ENCODE data around the gene SETD3. TPM values are rescaled to one million over a fixed set of nuclear protein-coding genes. Genes with fewer than 3 reads are reported as not detected.

SETD3 gene
- total and polyA plus RNA-seq, 2 donors, result 39.0 to 83.6 TPM

DNA sequence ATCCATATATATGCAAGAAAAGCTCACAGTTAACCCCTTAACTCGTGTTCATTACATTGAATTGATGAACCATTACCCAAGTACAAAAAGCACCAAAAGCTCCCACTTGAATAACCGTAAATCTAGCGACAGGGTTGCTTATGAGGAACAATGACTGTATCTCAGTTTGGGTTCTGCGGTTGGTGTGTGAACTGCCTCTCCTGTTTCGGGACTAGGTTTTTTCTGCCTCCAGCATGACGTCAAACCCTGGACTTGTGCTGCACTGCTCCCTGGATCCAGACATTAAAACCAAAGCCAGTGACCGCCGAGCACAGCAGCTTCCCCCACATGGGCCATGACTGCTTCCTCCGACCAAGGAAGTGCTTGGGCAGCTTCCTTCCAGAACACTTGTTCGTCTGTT is 77.7 kb downstream of the SETD3 start:
- 99% methylated on average over 10 of the region's 10 CpGs for WGBS
- DNase-seq (ENCODE audit: low read depth in 6 of 9, low spot score in 9 of 9), result no peak
- Histone ChIP-seq H3K4me1 (ENCODE audit: control insufficient read depth in 2 of 2, insufficient read depth in 2 of 2, low read length in 2 of 2) (peaks cover 4 to 18% of the 10 kb centered on the region in 2 donors), H3K4me3 (ENCODE audit: low read length in 2 of 2) (no peak overlapping the region), H3K9me3 (ENCODE audit: control insufficient read depth in 2 of 2, insufficient read depth in 1 of 2, low read length in 1 of 2) (no peaks in the 10 kb centered on the region), H3K36me3 (ENCODE audit: control insufficient read depth in 2 of 2, insufficient read depth in 2 of 2, low read length in 1 of 2) (peaks cover 19 to 21% of the 10 kb centered on the region in 2 donors), H3K27me3 (ENCODE audit: control insufficient read depth in 2 of 2, insufficient read depth in 1 of 2, low read length in 1 of 2) (no peaks in the 10 kb centered on the region), H3K27ac (ENCODE audit: low read depth in 1 of 2, low read length in 1 of 2) (no peak overlapping the region)

DNA sequence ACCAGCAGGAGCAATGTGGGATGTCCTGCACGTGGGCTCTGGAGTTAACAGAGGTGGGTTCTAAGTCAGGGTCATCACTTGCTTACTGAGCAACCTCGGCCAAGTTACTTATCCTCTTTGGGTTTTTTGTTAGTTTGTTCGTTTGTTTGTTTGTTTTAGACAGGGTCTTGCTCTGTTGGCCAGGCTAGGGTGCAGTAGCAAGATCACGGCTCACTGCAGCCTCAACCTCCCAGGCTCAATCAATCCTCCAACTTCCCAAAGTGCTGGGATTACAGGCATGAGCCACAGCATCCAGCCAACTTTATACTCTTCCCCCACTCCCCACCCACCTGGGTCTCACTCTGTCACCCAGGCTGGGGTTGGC is 78.4 kb downstream of the SETD3 start:
- Histone ChIP-seq H3K27me3 (ENCODE audit: control insufficient read depth in 2 of 2, insufficient read depth in 1 of 2, low read length in 1 of 2) (no peaks in the 10 kb centered on the region), H3K36me3 (ENCODE audit: control insufficient read depth in 2 of 2, insufficient read depth in 2 of 2, low read length in 1 of 2) (peaks cover 22 to 26% of the 10 kb centered on the region in 2 donors), H3K9me3 (ENCODE audit: control insufficient read depth in 2 of 2, insufficient read depth in 1 of 2, low read length in 1 of 2) (no peaks in the 10 kb centered on the region), H3K4me3 (ENCODE audit: low read length in 2 of 2) (no peak overlapping the region), H3K27ac (ENCODE audit: low read depth in 1 of 2, low read length in 1 of 2) (peak overlapping the region in 1 of 2 donors; percentile 87), H3K4me1 (ENCODE audit: control insufficient read depth in 2 of 2, insufficient read depth in 2 of 2, low read length in 2 of 2) (peaks cover 4 to 18% of the 10 kb centered on the region in 2 donors)
- 84% methylated on average over 4 of the region's 4 CpGs for WGBS
- DNase-seq (ENCODE audit: low read depth in 6 of 9, low spot score in 9 of 9), result no peak

DNA sequence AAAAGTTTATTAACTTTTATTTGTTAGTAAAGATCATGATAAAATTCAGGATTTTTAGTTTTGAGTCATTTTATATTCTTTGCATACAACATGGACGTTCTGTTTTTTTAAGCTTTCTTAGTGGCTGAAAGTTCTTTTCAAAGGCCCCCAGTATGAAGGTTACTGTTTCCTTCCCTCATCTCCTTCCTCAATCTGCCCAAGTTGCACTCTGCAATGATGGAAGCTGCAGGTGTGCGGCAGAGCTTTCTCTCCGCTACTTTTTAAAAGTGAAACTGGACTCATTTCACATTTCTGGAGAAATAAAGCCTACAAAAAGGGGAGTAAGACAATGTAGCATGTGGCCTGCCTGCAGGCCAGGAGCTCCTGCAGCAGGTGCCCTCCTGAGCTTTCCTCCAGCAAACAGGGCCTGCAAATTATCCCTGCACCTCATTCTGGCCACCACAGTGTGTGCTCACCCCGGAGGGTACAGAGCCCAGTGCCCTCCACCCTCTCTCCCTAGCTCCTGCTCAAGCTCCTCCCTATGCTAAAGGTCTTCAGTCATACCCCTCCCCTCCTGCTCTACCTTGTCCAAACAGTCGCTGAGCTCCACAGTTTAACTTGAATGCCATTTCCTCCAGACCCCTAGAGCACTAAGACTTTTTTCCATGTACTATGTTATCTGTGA is 78.9 kb downstream of the SETD3 start:
- no peaks in the 10 kb centered on the region for H3K9me3 ChIP-seq (ENCODE audit: control insufficient read depth in 2 of 2, insufficient read depth in 1 of 2, low read length in 1 of 2)
- H3K4me1 ChIP-seq (ENCODE audit: control insufficient read depth in 2 of 2, insufficient read depth in 2 of 2, low read length in 2 of 2), result peaks cover 4 to 18% of the 10 kb centered on the region in 2 donors
- H3K36me3 ChIP-seq (ENCODE audit: control insufficient read depth in 2 of 2, insufficient read depth in 2 of 2, low read length in 1 of 2), result peaks cover 27 to 31% of the 10 kb centered on the region in 2 donors
- no peaks in the 10 kb centered on the region for H3K27me3 ChIP-seq (ENCODE audit: control insufficient read depth in 2 of 2, insufficient read depth in 1 of 2, low read length in 1 of 2)
- DNase-seq (ENCODE audit: low read depth in 6 of 9, low spot score in 9 of 9), result peak in 5 of 9 donors; percentile 25 to 72 (median 41)
- peak overlapping the region in 1 of 2 donors; percentile 22 for H3K4me3 ChIP-seq (ENCODE audit: low read length in 2 of 2)
- peak overlapping the region; percentile 32 to 87 for H3K27ac ChIP-seq (ENCODE audit: low read depth in 1 of 2, low read length in 1 of 2)
- WGBS, result 5% methylated on average over 5 of the region's 5 CpGs

DNA sequence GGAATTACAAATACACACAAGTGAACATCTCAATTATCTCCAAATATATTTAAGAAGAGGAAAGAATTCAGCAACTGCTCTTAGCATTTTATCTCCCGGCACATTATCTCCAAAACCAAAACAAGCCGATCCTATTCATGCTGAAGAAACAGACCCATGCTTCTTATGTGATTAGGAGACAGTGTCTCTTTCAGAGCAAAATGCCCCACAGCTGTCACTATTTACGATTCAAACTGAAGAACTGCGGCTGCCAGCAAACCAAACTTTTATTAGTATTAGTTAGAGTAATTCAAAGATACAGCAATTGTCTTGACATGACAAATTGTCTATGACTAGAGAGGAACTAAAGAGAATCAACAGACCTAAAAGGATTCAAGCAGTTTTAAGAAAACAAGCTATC is 79.4 kb downstream of the SETD3 start:
- H3K4me1 ChIP-seq (ENCODE audit: control insufficient read depth in 2 of 2, insufficient read depth in 2 of 2, low read length in 2 of 2), result peaks cover 4 to 18% of the 10 kb centered on the region in 2 donors
- no peak for DNase-seq (ENCODE audit: low read depth in 6 of 9, low spot score in 9 of 9)
- H3K9me3 ChIP-seq (ENCODE audit: control insufficient read depth in 2 of 2, insufficient read depth in 1 of 2, low read length in 1 of 2), result no peaks in the 10 kb centered on the region
- no peak overlapping the region for H3K4me3 ChIP-seq (ENCODE audit: low read length in 2 of 2)
- no peaks in the 10 kb centered on the region for H3K27me3 ChIP-seq (ENCODE audit: control insufficient read depth in 2 of 2, insufficient read depth in 1 of 2, low read length in 1 of 2)
- WGBS, result 69% methylated on average over 4 of the region's 4 CpGs
- peaks cover 24 to 30% of the 10 kb centered on the region in 2 donors for H3K36me3 ChIP-seq (ENCODE audit: control insufficient read depth in 2 of 2, insufficient read depth in 2 of 2, low read length in 1 of 2)
- peak overlapping the region; percentile 38 to 87 for H3K27ac ChIP-seq (ENCODE audit: low read depth in 1 of 2, low read length in 1 of 2)

DNA sequence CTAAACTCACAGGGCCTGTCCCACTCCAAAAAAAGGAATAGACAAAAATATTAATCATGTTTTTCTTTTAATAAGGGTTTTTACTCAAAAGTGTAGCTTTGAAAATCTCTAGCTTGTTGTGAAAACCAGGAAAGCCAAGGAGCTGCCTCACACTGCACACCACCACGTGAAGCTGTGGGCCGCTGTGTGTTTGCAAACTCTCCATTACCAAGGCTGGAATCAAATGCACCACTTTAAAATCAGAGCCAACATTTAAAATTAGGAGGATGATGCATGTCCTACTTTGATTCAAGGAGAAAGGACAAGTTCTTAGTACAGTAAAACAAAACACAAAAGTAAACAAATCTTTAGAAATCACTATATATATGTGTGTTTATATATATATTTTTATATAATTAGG is 83.0 kb downstream of the SETD3 start:
- H3K27me3 ChIP-seq (ENCODE audit: control insufficient read depth in 2 of 2, insufficient read depth in 1 of 2, low read length in 1 of 2), result no peaks in the 10 kb centered on the region
- no peak overlapping the region for H3K4me3 ChIP-seq (ENCODE audit: low read length in 2 of 2)
- H3K36me3 ChIP-seq (ENCODE audit: control insufficient read depth in 2 of 2, insufficient read depth in 2 of 2, low read length in 1 of 2), result peaks cover 27 to 30% of the 10 kb centered on the region in 2 donors
- H3K27ac ChIP-seq (ENCODE audit: low read depth in 1 of 2, low read length in 1 of 2), result no peak overlapping the region
- H3K4me1 ChIP-seq (ENCODE audit: control insufficient read depth in 2 of 2, insufficient read depth in 2 of 2, low read length in 2 of 2), result peaks cover 4 to 18% of the 10 kb centered on the region in 2 donors
- no peak for DNase-seq (ENCODE audit: low read depth in 6 of 9, low spot score in 9 of 9)
- 96% methylated on average over 2 of the region's 2 CpGs for WGBS
- H3K9me3 ChIP-seq (ENCODE audit: control insufficient read depth in 2 of 2, insufficient read depth in 1 of 2, low read length in 1 of 2), result no peaks in the 10 kb centered on the region

DNA sequence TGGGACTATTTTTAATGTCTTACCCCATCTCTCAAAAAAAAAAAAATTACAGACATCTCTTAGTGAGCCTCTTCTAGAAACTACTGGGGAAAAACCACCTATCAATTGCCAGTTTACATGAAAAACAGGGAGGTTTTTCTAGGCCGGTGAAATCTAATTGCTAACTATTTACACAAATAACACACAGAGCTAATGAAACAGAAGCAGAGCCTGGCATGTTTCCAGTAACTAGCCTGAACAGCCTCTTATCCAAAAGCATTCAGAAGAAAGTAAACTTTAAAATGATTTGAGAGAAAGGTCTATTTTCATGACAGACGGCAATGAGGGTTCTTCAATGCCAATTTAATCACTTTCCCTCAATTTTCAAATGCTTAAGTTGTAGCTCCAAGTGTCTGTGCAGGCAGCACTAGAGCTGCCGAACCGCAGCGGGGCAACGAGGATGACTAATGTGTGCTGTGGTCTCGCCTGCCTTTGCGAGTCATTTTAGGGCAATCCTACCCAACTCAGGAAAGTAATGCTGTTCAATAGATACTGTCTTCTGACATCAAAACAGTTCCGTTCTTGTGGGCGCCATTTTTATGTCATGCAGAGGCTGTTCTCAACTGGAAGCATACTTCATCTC is 84.6 kb downstream of the SETD3 start:
- DNase-seq (ENCODE audit: low read depth in 6 of 9, low spot score in 9 of 9), result no peak
- no peak overlapping the region for H3K27ac ChIP-seq (ENCODE audit: low read depth in 1 of 2, low read length in 1 of 2)
- no peaks in the 10 kb centered on the region for H3K27me3 ChIP-seq (ENCODE audit: control insufficient read depth in 2 of 2, insufficient read depth in 1 of 2, low read length in 1 of 2)
- no peaks in the 10 kb centered on the region for H3K9me3 ChIP-seq (ENCODE audit: control insufficient read depth in 2 of 2, insufficient read depth in 1 of 2, low read length in 1 of 2)
- WGBS, result 96% methylated on average over 10 of the region's 10 CpGs
- peaks cover 27 to 30% of the 10 kb centered on the region in 2 donors for H3K36me3 ChIP-seq (ENCODE audit: control insufficient read depth in 2 of 2, insufficient read depth in 2 of 2, low read length in 1 of 2)
- no peak overlapping the region for H3K4me3 ChIP-seq (ENCODE audit: low read length in 2 of 2)
- peaks cover under 1 to 17% of the 10 kb centered on the region in 2 donors for H3K4me1 ChIP-seq (ENCODE audit: control insufficient read depth in 2 of 2, insufficient read depth in 2 of 2, low read length in 2 of 2)

DNA sequence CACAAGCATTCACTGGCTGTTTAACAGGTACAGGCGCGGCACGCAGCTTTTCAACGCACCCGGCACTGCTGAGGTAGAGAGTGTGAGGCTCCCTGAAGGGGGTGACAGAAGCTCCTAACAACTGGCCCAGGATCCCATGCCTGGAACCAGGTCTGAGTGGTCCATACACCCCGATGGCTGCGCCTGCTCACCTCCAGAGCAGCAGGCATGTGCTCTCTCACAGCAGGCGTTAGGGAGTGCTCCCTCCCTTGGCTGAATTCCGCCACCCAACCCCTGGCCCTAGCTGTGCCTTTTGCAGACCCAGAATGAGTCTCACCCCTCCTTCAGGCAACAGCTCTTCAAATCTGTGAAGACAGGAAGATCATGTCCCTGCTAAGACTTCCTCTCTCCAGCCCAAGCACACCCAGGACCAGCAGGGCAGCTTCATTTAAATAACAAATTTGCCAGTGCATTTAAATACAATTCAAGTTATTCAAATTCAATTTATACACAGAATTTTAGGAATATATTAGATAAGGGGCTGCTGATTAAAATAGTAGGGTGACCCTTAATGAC is 86.0 kb downstream of the SETD3 start:
- no peak overlapping the region for H3K4me3 ChIP-seq (ENCODE audit: low read length in 2 of 2)
- no peaks in the 10 kb centered on the region for H3K27me3 ChIP-seq (ENCODE audit: control insufficient read depth in 2 of 2, insufficient read depth in 1 of 2, low read length in 1 of 2)
- no peak for DNase-seq (ENCODE audit: low read depth in 6 of 9, low spot score in 9 of 9)
- peaks cover 0 to 12% of the 10 kb centered on the region in 2 donors for H3K4me1 ChIP-seq (ENCODE audit: control insufficient read depth in 2 of 2, insufficient read depth in 2 of 2, low read length in 2 of 2)
- no peaks in the 10 kb centered on the region for H3K9me3 ChIP-seq (ENCODE audit: control insufficient read depth in 2 of 2, insufficient read depth in 1 of 2, low read length in 1 of 2)
- no peak overlapping the region for H3K27ac ChIP-seq (ENCODE audit: low read depth in 1 of 2, low read length in 1 of 2)
- WGBS, result 99% methylated on average over 9 of the region's 9 CpGs
- H3K36me3 ChIP-seq (ENCODE audit: control insufficient read depth in 2 of 2, insufficient read depth in 2 of 2, low read length in 1 of 2), result peaks cover 27 to 30% of the 10 kb centered on the region in 2 donors

DNA sequence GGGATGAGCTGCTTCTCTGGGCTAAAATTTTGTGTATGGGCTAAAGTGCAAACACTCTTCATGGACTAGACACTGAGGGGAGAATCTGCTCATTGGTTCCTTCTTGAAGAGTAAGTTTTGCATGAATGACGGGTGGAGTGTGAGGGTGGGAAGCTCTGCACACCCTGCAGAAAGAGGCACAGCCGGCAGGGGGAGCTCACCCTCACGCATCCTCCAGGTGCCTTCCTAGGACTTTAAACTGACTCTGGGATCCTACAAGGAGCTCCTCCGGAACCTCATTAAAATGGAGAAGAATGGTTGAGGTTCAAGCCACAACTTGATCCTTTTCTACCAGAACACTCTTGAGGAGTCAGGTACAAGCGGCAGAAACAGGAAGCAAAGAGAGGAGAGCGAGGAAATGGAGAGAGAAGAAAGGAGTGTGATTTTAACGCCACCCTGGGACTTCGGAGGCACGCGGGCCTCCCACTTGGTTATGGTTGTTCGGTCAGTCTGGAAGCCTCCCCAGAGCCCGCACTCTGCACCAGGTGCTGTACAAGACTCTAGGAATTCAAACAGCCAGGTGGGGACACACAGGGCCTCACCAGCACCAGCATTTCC is 87.5 kb downstream of the SETD3 start:
- H3K36me3 ChIP-seq (ENCODE audit: control insufficient read depth in 2 of 2, insufficient read depth in 2 of 2, low read length in 1 of 2), result peaks cover 16 to 20% of the 10 kb centered on the region in 2 donors
- H3K27me3 ChIP-seq (ENCODE audit: control insufficient read depth in 2 of 2, insufficient read depth in 1 of 2, low read length in 1 of 2), result no peaks in the 10 kb centered on the region
- H3K4me1 ChIP-seq (ENCODE audit: control insufficient read depth in 2 of 2, insufficient read depth in 2 of 2, low read length in 2 of 2), result peaks cover 0 to 12% of the 10 kb centered on the region in 2 donors
- 84% methylated on average over 12 of the region's 12 CpGs for WGBS
- no peaks in the 10 kb centered on the region for H3K9me3 ChIP-seq (ENCODE audit: control insufficient read depth in 2 of 2, insufficient read depth in 1 of 2, low read length in 1 of 2)
- H3K27ac ChIP-seq (ENCODE audit: low read depth in 1 of 2, low read length in 1 of 2), result no peak overlapping the region
- no peak overlapping the region for H3K4me3 ChIP-seq (ENCODE audit: low read length in 2 of 2)
- DNase-seq (ENCODE audit: low read depth in 6 of 9, low spot score in 9 of 9), result peak in 4 of 9 donors; percentile 7 to 44 (median 32)

DNA sequence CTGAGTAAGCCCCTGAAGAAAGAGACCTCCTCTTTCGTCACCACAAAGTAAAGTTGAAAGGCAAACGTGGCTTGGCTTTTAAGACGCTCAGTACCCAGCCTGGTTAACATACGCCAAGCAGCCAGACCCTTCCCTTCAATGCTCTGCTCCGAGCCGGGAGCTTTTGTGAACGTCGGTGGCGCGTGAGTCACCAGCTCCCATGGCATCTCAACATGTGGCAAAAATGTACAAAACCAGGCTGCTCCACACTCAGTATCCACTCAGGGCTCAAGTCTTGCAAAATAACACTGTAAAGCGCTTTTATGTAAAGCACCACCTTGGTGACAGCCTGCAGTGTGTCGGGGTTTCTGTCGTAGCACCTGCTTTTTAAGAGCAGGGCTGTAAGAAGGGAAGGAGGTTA is 89.0 kb downstream of the SETD3 start:
- peaks cover 0 to 16% of the 10 kb centered on the region in 2 donors for H3K4me1 ChIP-seq (ENCODE audit: control insufficient read depth in 2 of 2, insufficient read depth in 2 of 2, low read length in 2 of 2)
- no peak overlapping the region for H3K4me3 ChIP-seq (ENCODE audit: low read length in 2 of 2)
- DNase-seq (ENCODE audit: low read depth in 6 of 9, low spot score in 9 of 9), result peak in 3 of 9 donors; percentile 6 to 31 (median 14)
- WGBS, result 81% methylated on average over 13 of the region's 13 CpGs
- peaks cover 4 to 11% of the 10 kb centered on the region in 2 donors for H3K36me3 ChIP-seq (ENCODE audit: control insufficient read depth in 2 of 2, insufficient read depth in 2 of 2, low read length in 1 of 2)
- no peaks in the 10 kb centered on the region for H3K27me3 ChIP-seq (ENCODE audit: control insufficient read depth in 2 of 2, insufficient read depth in 1 of 2, low read length in 1 of 2)
- H3K9me3 ChIP-seq (ENCODE audit: control insufficient read depth in 2 of 2, insufficient read depth in 1 of 2, low read length in 1 of 2), result no peaks in the 10 kb centered on the region
- H3K27ac ChIP-seq (ENCODE audit: low read depth in 1 of 2, low read length in 1 of 2), result peak overlapping the region in 1 of 2 donors; percentile 57
